GM23248 (cell line): ENCODE results near the gene CHRND.
A peak's percentile ranks its signal among the peaks of the same experiment; 100 is the strongest.

Experiments
- EZH2 ChIP-seq: fragments of 200-600 bp; sonication (generic); IDR thresholded peaks from 2 replicates; pipeline ENCODE4 v1.6.1; 2018; ENCODE audit warnings: antibody characterized with exemption, mild to moderate bottlenecking; ENCODE audit not compliant: insufficient read depth, poor library complexity, severe bottlenecking
- EZH2phosphoT487 ChIP-seq: fragments of 200-600 bp; sonication (generic); IDR thresholded peaks from 2 replicates; pipeline ENCODE4 v1.6.1; 2018; ENCODE audit warnings: antibody characterized with exemption, moderate library complexity, mild to moderate bottlenecking, low read depth; ENCODE audit not compliant: insufficient read depth

DNA sequence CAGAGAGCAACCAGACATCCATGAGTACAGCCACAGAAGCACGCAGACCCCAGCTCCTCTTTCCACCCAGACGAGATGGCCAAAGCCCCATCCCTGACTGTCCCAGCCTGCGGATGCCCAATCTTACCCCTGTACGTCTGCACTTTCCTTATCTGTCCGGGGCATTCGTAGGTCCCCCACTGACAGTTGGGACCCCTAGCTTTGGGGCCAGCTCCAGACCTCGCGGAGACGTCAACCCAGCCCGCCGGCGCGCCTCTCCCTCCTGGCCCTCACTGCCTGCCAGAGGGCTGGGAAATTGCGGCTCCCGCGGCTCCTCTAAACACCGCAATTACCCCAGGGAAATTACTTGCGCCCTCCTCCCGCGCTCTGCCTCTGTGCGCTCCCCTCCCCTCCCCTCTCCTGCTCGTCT is 40.6 kb upstream of the CHRND start:
- peak; percentile 67 for TF ChIP-seq EZH2
- TF ChIP-seq EZH2phosphoT487: no peak
